ENCODE data around the gene PNMA6E.

DNA sequence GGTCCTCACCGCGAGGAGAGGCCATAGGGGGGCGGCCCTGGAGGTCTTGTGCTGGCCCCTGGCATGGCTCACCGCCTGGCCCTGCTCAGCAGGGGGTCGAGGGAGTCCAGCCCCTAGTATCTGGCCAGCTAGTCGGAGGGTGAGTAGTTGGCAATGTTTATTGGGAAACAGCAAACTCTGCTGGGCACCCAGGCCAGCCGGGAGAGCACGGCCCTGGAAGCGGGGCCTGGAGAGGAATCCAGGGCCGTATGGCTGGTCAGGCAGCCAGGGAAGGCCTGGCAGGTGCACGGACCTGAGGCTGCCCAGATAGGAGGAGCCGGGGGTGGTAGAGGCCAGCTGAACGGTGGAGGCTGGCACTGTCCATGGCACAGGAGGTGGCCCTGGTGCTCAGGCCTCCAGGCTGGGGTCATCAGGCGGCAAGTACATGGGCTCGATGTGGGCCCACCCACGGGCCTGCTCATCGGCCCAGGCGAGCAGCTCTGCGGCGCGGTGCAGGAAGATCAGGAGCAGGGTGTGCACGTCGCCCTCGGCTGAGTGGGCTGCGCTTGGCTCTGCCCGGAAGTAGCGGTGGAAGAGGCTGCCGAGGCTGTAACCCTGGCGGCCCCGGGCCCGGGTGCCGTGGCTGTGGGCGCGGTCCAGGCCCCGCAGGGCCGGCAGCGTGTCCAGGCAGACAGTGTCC, 43.3 kb upstream of the PNMA6E start:
- TF ChIP-seq, protein P1, sequence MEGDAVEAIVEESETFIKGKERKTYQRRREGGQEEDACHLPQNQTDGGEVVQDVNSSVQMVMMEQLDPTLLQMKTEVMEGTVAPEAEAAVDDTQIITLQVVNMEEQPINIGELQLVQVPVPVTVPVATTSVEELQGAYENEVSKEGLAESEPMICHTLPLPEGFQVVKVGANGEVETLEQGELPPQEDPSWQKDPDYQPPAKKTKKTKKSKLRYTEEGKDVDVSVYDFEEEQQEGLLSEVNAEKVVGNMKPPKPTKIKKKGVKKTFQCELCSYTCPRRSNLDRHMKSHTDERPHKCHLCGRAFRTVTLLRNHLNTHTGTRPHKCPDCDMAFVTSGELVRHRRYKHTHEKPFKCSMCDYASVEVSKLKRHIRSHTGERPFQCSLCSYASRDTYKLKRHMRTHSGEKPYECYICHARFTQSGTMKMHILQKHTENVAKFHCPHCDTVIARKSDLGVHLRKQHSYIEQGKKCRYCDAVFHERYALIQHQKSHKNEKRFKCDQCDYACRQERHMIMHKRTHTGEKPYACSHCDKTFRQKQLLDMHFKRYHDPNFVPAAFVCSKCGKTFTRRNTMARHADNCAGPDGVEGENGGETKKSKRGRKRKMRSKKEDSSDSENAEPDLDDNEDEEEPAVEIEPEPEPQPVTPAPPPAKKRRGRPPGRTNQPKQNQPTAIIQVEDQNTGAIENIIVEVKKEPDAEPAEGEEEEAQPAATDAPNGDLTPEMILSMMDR (IDR thresholded peaks at IDR 0.05 in 4 of 5, conservative IDR thresholded peaks at IDR 0.05 in 1 of 5), result no peak
- TF ChIP-seq POLR2A (IDR thresholded peaks at IDR 0.05), result no peak
